Measurements from ENCODE around the gene CWH43.

The CWH43 gene

GRCh38 chr4:49018718-49019295, 32.7 kb downstream of the CWH43 start:
- TF ChIP-seq SIN3A (IDR thresholded peaks at IDR 0.05; ENCODE audit: borderline replicate concordance, insufficient read depth, low read length) (no peak), POLR2AphosphoS5 (IDR thresholded peaks at IDR 0.05; ENCODE audit: low read depth, low read length) (no peak), FOXP2 (optimal IDR thresholded peaks at IDR 0.05; ENCODE audit: borderline replicate concordance, extremely low read depth, extremely low read length, insufficient read depth) (no peak), REST (IDR thresholded peaks at IDR 0.05; ENCODE audit: insufficient read depth in 1 of 2, low read depth in 2 of 2, low read length in 2 of 2) (no peak), TAF1 (IDR thresholded peaks at IDR 0.05; ENCODE audit: borderline replicate concordance, insufficient read depth, low read length) (no peak)

GRCh38 chr4:49032440-49033161, 46.5 kb downstream of the CWH43 start:
- no peak for TF ChIP-seq REST (IDR thresholded peaks at IDR 0.05; ENCODE audit: insufficient read depth in 1 of 2, low read depth in 2 of 2, low read length in 2 of 2)
- no peak for TF ChIP-seq FOXP2 (optimal IDR thresholded peaks at IDR 0.05; ENCODE audit: borderline replicate concordance, extremely low read depth, extremely low read length, insufficient read depth)
- TF ChIP-seq SIN3A (IDR thresholded peaks at IDR 0.05; ENCODE audit: borderline replicate concordance, insufficient read depth, low read length), result no peak
- TF ChIP-seq POLR2AphosphoS5 (IDR thresholded peaks at IDR 0.05; ENCODE audit: low read depth, low read length), result no peak

GRCh38 chr4:49036528-49036927, 50.5 kb downstream of the CWH43 start:
- no peak for TF ChIP-seq SIN3A (IDR thresholded peaks at IDR 0.05; ENCODE audit: borderline replicate concordance, insufficient read depth, low read length)
- no peak for TF ChIP-seq FOXP2 (optimal IDR thresholded peaks at IDR 0.05; ENCODE audit: borderline replicate concordance, extremely low read depth, extremely low read length, insufficient read depth)
- no peak for TF ChIP-seq REST (IDR thresholded peaks at IDR 0.05; ENCODE audit: insufficient read depth in 1 of 2, low read depth in 2 of 2, low read length in 2 of 2)
- TF ChIP-seq POLR2AphosphoS5 (IDR thresholded peaks at IDR 0.05; ENCODE audit: low read depth, low read length), result no peak
- no peak for TF ChIP-seq TAF1 (IDR thresholded peaks at IDR 0.05; ENCODE audit: borderline replicate concordance, insufficient read depth, low read length)

GRCh38 chr4:49044270-49044669, 58.2 kb downstream of the CWH43 start:
- TF ChIP-seq SIN3A (IDR thresholded peaks at IDR 0.05; ENCODE audit: borderline replicate concordance, insufficient read depth, low read length) (no peak), FOXP2 (optimal IDR thresholded peaks at IDR 0.05; ENCODE audit: borderline replicate concordance, extremely low read depth, extremely low read length, insufficient read depth) (no peak), REST (IDR thresholded peaks at IDR 0.05; ENCODE audit: insufficient read depth in 1 of 2, low read depth in 2 of 2, low read length in 2 of 2) (no peak), POLR2AphosphoS5 (IDR thresholded peaks at IDR 0.05; ENCODE audit: low read depth, low read length) (no peak), TAF1 (IDR thresholded peaks at IDR 0.05; ENCODE audit: borderline replicate concordance, insufficient read depth, low read length) (no peak)
